GM06990 (cell line): ENCODE measurements around the gene CDIP1.

Experiments used
- DNase-seq: peaks from one replicate; pipeline ENCODE4 v3.0.0-alpha.2; 2011; ENCODE audit not compliant: insufficient read length; ENCODE audit errors: extremely low read depth
- H3K27me3 ChIP-seq: replicated peaks from 2 replicates; pipeline ENCODE4 v1.6.0; 2011; ENCODE audit warnings: low read length; ENCODE audit not compliant: control insufficient read depth, insufficient read depth
- H3K36me3 ChIP-seq: 2 replicates; pipeline ENCODE4 v1.5.1; 2011; ENCODE audit warnings: low read length; ENCODE audit not compliant: control insufficient read depth, insufficient read depth
- H3K4me3 ChIP-seq: replicated peaks from 2 replicates; pipeline ENCODE4 v1.5.1; 2011; ENCODE audit warnings: low read depth, mild to moderate bottlenecking, control low read depth, low read length
- TF ChIP-seq, protein P1 (sequence below): IDR thresholded peaks from 2 replicates; pipeline ENCODE4 v1.5.1; 2011; ENCODE audit warnings: low read length, control low read depth, mild to moderate bottlenecking, inconsistent platforms; ENCODE audit not compliant: insufficient read depth, poor library complexity, severe bottlenecking

CDIP1 gene

DNA sequence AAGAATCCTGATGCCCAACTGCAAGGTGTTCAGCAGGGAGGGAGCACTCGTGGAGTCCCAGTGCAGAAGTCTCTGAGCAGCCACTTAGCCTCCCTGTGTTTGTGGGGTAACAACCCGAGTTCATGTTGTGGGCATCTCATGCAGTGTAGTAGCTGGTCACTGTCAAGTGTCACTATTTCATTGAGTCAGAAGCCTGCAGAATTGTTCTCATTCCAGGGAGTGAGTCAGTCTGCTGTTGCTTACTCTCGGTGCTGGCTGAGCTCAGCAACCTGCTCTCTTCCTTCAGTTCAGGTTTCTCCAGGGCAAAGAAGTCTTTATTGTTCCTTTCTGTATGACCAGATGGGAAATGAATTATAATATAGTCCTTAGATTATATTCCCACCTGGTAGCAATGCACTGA, 38.3 kb downstream of the CDIP1 start:
- TF ChIP-seq, protein P1, sequence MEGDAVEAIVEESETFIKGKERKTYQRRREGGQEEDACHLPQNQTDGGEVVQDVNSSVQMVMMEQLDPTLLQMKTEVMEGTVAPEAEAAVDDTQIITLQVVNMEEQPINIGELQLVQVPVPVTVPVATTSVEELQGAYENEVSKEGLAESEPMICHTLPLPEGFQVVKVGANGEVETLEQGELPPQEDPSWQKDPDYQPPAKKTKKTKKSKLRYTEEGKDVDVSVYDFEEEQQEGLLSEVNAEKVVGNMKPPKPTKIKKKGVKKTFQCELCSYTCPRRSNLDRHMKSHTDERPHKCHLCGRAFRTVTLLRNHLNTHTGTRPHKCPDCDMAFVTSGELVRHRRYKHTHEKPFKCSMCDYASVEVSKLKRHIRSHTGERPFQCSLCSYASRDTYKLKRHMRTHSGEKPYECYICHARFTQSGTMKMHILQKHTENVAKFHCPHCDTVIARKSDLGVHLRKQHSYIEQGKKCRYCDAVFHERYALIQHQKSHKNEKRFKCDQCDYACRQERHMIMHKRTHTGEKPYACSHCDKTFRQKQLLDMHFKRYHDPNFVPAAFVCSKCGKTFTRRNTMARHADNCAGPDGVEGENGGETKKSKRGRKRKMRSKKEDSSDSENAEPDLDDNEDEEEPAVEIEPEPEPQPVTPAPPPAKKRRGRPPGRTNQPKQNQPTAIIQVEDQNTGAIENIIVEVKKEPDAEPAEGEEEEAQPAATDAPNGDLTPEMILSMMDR = no peak
- Histone ChIP-seq H3K27me3 (no peaks in the 10 kb centered on the region), H3K4me3 (no peak overlapping the region), H3K36me3 (peaks cover 3% of the 10 kb centered on the region; the same call in 1 of the 2 replicates)
- no peak for DNase-seq

- TF ChIP-seq, protein P1 = no peak
- DNase-seq = no peak
- no peak overlapping the region for H3K4me3 ChIP-seq
- H3K27me3 ChIP-seq = no peaks in the 10 kb centered on the region
- peaks cover 3% of the 10 kb centered on the region; the same call in 1 of the 2 replicates for H3K36me3 ChIP-seq
These were observed 39.4 kb downstream of the CDIP1 start for GRCh38 chr16:4499196-4499555.

- H3K4me3 ChIP-seq = no peak overlapping the region
- H3K27me3 ChIP-seq = no peaks in the 10 kb centered on the region
- no peak for DNase-seq
- peaks cover 3% of the 10 kb centered on the region; the same call in 1 of the 2 replicates for H3K36me3 ChIP-seq
- TF ChIP-seq, protein P1 = no peak
These were observed 39.9 kb downstream of the CDIP1 start for GRCh38 chr16:4498546-4499195.

GRCh38 chr16:4496305-4496704, 42.3 kb downstream of the CDIP1 start:
- H3K27me3 ChIP-seq = no peaks in the 10 kb centered on the region
- H3K4me3 ChIP-seq = no peak overlapping the region
- H3K36me3 ChIP-seq = 0 out of 2 replicates have a peak, but pooled peaks cover 1% of the 10 kb centered on the region
- TF ChIP-seq, protein P1 = no peak
- DNase-seq = no peak

DNA sequence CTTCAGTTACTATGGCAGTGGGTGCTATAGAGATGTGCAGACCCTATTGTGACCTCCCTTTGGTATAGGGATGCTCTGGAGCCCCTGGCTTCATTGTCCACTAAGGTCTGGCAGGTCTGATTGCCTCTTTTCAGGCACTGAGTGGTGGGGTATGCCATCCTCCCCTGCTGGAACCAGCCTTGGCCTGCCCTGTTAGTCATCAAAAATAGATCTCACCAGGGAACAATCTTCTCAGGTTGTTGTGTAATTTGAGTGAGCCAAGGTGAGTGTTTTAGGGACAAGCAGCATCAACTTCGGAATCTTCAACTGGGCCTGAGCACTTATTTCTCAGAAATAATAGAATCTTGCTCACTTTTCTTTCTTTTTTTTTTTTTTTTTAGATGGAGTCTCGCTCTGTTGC, 42.8 kb downstream of the CDIP1 start:
- 0 out of 2 replicates have a peak, but pooled peaks cover 1% of the 10 kb centered on the region for H3K36me3 ChIP-seq

More for the DNA sequence above, 42.8 kb downstream of the CDIP1 start:
- DNase-seq = no peak
- Histone ChIP-seq H3K27me3 (no peaks in the 10 kb centered on the region), H3K4me3 (no peak overlapping the region)
- TF ChIP-seq, protein P1 = no peak
